Activated CD8-positive, alpha-beta memory T cell treated with anti-CD3 and anti-CD28 coated beads, Interleukin-2, amount 50 U/mL, for 48 hours (primary cell): Measurements from ENCODE around the gene STKLD1.

Experiments used
- DNase-seq: peaks from one replicate; pipeline ENCODE4 v3.0.0-alpha.2; 2020

The STKLD1 gene

DNA sequence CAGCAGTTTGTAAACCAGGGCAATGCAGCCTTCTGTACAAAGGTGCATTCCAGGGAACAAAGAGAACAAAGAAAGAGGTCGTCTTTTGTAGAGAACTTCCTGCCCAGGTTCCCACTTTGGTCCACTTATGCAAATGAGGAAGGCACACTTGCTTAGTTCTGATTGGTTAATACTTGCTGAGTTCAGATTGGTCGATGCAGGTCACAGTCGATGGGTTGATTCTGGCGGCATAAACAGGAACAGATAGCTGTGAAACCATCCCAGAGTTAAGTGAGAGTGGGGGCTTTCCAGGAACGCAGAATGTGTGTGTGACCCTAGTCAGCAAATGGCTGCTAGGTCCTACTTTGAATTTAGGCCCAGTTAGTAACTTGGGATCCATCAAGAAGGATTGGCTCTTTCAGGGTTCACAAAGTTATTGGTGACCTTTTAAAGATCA is 44.2 kb downstream of the STKLD1 start:
- no peak for DNase-seq

DNA sequence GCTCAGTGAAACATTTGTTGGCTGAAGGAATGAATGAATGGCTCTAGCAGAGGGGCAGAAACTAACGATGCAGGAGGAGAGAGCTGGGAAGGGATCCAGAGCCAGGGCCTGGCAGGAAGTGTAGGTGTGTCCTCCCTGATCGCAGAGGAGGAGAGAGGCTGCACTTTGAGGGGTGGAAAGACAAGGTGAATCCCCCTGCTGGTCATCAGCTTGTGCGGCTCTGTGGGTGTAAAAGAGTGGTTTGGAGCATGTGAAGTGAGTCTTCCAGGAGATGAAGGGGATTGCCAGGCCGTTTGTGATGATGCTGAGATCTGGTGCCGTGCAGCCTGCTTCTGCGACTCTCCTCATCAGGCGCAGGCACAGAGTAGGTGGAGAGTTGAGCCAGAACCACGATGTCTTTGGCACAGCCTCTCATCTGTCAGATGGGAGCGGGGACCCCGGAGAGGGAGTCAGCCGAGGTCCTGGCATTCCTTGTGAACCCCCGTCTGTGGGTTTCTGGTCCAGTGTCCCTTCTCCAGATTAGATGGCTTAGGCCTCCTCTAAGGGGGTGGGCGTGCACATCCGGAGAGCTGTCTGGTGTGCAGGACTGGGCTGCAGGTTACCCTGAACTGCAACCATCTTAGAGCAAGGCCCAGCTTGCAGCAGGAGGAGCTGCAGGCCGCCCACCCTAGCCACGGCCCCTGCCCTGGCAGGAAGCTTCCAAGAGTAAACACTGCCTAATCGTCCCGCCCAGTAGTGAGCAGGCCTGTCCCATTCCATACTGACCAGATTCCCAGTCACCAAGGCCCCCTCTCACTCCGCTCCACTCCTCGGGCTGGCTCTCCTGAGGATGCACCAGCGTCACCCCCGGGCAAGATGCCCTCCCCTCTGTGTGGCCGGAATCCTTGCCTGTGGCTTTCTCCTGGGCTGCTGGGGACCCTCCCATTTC is 45.7 kb downstream of the STKLD1 start, which contains the start of gene ADAMTS13:
TSS of gene ADAMTS13 (plus strand) at position 753 of the 928 bp plus-strand sequence. CDS start at position 830, 77 bp downstream.
- DNase-seq: peak; percentile 71

DNA sequence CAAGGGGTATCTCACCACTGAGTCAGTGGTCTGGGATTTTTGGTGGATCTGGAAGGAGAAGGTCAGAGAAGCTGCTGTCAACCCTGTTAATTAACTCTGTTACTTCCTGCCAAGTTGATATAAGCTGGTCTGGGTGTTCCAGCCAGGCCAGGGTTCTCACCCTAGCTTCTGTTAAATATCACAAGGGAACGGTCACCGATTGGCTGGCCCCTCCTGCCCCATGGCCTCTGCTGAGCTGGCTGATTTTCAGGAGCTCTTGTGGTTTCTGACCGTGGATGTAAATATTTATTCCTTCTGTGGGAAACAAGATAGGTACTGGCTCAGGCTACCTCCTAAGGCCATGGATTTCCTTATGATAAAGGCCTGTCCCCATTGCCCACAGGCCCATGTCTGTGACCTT is 47.0 kb downstream of the STKLD1 start:
- DNase-seq: no peak

DNA sequence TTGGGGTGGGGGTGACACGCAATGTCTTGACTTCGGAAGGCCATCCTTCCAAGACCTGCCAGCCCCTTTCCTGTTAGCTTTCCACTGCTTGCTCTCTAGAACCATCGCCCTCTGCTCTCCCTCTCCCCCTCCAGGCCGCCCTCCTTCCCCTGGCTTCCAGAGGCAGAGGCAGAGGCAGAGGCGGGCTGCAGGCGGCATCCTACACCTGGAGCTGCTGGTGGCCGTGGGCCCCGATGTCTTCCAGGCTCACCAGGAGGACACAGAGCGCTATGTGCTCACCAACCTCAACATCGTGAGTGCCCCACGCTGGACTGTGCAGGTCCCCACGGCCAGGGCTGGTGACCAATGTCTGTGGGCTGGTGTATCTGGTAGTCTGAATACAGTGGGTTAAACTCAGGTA is 48.0 kb downstream of the STKLD1 start:
- DNase-seq: no peak

DNA sequence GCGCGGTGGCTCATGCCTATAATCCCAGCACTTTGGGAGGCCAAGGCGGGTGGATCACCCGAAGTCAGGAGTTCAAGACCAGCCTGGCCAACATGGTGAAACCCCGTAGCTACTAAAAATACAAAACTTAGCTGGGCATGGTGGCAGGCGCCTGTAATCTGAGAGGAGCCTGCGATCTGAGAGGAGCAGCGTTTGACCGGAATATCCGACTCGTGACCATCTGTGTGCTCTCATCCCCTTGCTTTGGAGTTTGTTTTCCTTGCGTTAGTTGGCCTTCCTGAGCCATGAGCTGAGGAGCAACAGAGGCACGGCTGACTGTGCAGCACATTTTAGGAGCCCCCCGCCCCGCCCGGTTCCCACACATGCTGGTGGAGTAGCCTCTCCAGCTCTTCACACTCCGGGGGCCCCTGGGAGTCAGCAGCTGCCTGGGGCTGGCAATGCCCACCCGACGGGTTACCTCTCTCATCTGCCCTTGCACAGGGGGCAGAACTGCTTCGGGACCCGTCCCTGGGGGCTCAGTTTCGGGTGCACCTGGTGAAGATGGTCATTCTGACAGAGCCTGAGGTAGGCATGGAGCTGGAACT is 49.0 kb downstream of the STKLD1 start:
- no peak for DNase-seq

DNA sequence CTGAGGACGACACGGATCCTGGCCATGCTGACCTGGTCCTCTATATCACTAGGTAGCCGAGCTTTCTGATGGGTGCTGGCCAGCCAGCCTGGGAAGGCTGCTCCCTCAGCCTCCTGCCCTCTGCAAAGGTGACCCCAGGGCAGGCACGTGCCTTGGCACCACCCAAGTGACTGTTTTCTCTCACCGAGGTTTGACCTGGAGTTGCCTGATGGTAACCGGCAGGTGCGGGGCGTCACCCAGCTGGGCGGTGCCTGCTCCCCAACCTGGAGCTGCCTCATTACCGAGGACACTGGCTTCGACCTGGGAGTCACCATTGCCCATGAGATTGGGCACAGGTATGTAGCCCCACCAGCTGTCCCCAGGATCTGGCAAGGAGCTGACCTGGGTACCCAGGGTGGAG is 49.8 kb downstream of the STKLD1 start:
- no peak for DNase-seq

DNA sequence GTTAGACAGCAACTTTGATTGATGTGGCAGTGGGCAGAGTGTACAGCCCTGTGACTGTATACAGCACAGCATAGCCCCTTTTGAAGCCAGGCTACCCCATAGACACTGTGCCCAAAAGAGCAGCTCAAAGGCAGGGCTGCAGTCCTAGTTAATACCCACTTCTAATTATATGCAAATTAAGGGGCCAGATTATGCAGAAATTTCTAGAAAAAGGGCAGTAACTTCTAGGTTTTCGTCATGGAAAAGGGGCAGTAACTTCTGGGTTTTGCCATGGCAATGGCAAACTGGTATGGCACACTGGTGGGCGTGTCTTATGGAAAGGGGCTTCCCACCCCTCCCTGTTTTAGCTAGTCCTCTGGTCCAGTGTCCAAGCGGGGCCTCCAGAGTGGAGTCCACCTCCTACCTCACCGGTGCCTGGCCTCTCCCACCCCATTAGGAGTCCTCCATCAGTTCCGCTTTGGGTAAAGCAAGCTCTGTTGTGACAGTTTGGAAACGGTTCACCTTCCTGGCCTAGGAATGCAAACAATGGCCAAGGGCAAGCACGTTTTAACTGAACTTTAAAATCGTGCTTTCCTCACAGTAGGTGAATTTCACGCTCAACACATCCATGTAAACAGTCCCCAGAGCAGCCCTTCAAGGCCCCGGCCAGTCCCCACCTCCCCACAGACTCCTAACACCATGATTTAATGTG is 51.6 kb downstream of the STKLD1 start:
- no peak for DNase-seq

DNA sequence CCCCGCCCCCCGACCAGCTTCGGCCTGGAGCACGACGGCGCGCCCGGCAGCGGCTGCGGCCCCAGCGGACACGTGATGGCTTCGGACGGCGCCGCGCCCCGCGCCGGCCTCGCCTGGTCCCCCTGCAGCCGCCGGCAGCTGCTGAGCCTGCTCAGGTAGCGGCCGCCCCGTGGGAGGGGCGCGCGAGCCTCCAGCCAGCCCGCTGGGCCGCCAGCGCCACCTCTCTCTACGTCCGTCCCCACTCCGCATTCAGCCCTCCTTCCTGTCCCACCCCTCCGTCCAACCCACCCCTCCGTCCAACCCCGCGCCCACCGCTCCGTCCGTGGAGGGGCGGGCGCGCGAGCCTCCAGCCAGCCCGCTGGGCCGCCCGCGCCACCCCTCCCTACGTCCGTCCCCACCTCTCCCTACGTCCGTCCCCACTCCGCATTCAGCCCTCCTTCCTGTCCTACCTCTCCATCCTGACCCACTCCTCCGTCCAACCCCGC is 52.5 kb downstream of the STKLD1 start:
- DNase-seq: no peak

DNA sequence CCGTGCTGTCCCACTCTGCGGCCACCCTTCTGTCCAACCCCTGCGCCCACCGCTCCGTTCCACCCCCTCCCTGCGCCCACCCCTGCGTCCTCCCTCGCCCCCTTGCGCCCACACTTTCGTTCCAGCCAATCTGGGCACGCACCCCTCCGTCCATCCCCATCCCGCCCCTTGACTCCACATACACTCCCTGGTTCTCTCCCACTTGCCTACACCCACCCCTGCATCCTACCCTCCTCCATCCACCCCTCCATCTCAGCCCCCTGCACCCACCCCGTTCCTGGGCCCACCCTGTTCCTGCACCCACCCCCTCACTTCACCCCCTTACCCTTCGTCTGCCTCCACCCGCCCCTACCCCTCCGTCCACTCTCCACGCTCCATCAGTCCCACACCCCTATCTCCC is 53.0 kb downstream of the STKLD1 start:
- no peak for DNase-seq

DNA sequence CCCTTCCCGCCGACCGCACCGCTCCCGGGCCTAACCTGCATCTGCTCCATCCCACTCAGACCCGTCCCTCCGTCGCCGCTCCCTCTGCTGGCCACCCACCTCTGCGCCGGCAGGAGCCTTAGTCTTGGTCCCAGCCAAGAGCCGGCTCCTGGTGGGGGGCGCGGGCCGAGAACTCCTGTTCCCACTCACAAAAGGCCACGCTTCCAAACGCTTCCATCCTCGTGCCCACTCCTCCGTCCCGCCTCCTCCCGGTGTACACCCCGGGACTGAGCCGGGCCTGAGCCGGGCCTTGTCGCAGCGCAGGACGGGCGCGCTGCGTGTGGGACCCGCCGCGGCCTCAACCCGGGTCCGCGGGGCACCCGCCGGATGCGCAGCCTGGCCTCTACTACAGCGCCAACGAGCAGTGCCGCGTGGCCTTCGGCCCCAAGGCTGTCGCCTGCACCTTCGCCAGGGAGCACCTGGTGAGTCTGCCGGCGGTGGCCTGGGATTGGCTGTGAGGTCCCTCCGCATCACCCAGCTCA is 53.5 kb downstream of the STKLD1 start:
- DNase-seq: peak; percentile 63

DNA sequence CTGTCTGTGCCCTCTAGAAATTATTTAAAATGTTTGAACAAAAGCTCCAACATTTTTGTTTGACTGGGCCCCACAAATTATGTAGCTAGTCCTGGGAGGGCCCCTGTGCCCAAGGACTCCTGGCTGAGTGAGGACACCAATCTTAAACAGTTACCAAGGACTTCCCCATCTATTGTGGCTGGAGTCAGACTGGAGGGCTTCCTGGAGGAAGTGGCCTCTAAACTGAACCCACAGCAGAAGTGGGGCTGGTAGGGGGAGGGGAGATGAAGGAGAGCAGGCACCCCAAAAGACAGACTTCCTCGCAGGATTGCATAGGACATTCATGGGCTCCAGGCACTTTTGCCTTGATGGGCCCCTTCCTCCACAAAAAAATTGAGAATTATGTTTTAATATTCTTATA is 54.1 kb downstream of the STKLD1 start:
- DNase-seq: no peak

DNA sequence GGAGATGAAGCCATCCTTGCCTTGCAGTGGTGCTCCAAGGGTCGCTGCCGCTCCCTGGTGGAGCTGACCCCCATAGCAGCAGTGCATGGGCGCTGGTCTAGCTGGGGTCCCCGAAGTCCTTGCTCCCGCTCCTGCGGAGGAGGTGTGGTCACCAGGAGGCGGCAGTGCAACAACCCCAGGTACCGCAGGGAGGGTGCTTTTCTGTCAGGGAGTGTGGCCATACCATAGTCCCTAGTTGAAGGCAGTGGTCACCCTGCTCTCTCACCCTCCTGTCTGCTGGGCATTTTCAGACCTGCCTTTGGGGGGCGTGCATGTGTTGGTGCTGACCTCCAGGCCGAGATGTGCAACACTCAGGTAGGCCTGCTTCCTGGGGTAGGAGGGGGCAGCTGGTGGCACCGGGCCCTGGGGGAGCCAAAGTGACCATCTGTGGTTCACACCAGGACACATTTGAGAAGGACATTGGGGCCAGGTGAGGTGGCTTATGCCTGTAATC is 57.2 kb downstream of the STKLD1 start:
- no peak for DNase-seq

DNA sequence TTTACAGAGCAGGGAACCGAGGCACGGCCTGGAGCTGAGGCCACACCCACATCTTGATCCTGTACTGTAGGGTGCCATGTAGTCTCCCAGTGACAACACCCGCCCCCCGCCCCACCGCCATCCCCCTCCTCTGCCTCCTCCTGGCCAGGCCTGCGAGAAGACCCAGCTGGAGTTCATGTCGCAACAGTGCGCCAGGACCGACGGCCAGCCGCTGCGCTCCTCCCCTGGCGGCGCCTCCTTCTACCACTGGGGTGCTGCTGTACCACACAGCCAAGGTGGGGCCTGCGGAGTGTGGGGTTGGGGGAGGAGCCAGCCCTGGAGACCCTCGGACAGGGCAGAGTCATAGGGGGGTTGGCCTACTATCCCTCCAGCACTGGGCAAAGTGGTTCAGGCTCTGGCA is 60.5 kb downstream of the STKLD1 start:
- no peak for DNase-seq

DNA sequence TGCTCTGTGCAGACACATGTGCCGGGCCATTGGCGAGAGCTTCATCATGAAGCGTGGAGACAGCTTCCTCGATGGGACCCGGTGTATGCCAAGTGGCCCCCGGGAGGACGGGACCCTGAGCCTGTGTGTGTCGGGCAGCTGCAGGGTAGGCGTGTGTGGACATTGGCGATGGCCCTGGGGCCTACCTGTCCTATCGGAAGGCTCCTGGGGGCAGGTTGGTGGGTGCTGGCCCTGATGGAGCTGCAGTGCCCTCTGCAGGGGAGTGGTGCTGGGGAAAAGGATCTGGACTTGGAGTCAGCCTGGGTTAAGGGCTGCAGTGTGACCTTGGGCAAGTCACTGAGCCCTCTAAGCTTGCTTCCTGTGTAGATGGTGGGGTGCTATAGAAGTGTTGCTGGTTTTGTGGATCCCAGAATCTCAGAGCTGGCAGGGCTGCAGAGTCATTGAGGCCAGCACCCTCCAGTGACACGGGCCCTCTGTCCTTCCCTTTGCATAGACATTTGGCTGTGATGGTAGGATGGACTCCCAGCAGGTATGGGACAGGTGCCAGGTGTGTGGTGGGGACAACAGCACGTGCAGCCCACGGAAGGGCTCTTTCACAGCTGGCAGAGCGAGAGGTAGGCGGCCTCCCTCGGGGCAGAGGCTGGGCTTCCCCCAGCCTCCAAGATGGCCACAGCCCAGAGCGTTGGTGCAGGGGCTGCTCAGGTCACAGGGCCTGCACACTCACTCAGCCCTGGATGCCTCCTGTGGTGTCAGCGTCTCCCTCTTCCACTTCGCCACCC is 61.8 kb downstream of the STKLD1 start:
- DNase-seq: no peak

DNA sequence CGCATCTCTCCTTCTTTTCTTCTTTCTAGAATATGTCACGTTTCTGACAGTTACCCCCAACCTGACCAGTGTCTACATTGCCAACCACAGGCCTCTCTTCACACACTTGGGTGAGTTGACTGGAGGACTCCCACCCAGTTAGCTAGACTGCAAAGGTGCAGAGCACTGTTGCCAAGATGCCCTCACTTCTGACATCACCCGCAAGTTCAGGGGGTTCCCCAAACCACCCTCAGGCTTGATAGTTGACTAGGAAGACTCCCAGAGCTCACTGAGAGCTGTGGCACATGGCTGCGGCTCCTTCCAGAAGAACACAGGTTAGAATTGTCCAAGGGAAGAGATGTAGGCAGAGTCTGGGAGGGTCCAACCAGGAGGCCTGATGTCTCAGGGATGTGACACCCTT is 63.2 kb downstream of the STKLD1 start:
- no peak for DNase-seq

DNA sequence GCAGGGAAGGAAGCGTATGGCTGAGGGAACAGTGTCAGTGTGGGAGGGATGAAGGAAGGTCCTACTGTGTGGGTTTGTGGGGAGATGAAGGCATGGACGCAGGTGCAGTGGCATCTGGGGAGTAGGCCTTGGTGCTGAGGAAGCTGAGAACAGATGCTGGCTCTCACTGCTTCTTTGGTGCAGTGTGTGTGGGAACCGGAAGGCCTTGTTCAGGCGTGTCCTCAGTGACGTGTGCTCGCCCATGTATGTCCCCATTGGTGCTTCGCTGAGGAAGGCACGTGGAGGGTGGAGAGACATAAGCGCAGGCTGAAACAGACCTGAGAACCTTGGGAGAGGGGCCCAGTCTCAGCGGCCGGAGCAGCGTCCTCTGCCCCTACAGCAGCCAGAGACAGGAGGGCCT is 64.7 kb downstream of the STKLD1 start:
- DNase-seq: no peak

DNA sequence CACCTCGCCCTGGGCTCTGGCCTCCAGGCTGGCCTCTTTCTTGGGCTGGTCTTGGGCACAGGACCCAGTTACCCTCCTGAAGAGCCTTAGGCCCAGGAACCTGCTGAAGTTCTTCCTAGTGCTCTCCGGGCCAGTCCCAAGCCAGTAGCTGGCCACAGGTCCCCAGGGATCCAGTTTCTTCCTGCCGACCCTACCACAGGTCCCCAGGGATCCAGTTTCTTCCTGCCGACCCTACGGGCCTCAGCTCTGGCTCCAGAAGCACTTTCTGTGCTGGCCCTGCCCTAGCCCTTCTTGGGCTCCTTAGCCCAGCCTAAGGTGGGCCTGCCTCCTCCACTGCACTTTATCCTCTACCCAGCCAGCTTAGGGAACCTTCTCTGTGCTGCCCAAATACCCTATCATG is 65.4 kb downstream of the STKLD1 start:
- DNase-seq: no peak

DNA sequence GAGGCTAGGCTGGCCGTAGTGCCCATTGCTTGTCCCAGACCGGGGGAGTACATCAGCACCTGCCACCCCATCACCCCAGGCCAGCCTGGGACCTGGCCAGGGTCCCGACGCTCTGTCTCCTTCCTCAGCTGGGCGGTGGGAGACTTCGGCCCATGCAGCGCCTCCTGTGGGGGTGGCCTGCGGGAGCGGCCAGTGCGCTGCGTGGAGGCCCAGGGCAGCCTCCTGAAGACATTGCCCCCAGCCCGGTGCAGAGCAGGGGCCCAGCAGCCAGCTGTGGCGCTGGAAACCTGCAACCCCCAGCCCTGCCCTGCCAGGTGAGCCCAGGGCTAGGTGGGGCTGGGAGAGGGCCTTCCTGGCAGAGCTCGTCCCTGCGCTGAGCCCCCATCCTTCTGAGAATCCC is 67.1 kb downstream of the STKLD1 start:
- no peak for DNase-seq

DNA sequence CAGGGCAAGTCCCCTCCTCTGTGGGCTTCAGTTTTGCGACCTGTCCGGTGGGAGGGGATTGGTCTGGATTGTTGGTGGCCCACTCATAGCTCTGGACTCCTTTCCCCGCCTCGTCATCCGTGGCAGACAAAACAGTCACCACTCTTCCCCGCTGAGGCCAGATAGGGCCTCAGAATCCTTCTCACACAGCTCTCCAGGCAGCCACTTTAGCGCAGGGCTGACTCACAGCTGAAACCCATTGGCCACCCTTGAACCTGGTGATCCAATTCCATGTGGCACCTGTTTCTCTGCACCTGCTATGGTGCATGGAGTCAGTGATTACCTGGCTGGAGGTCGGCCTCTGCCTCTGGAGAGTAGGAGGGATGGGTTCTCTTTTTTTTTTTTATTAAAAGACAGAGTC is 67.8 kb downstream of the STKLD1 start:
- DNase-seq: no peak

DNA sequence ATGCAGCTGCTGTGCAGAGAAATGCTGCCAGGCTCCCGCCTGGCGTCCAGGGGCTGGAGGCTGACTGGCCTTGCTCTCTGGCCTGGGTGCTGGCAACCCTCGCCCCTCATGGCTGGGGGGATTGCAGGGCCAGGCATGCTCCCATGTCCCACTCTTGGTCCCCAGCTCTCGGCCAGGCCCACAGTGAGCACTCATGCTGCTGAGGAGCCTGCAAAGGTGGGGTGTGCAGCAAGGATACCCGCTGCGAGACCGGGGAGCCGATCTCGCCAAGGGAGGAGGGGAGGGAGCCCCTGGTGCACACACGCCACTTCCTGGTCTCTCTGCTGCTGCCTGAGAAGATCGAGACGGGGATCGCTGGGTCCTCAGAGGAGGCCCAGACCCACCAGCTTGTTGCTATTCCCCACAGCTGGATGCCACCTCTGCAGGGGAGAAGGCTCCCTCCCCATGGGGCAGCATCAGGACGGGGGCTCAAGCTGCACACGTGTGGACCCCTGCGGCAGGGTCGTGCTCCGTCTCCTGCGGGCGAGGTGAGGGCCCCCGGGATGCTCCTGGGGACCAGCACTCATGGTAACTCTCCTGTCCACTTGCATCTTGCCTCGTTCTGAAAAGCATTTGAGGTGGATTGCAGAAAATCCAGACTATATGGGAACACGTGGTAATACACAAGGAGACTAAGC is 69.3 kb downstream of the STKLD1 start:
- DNase-seq: no peak

DNA sequence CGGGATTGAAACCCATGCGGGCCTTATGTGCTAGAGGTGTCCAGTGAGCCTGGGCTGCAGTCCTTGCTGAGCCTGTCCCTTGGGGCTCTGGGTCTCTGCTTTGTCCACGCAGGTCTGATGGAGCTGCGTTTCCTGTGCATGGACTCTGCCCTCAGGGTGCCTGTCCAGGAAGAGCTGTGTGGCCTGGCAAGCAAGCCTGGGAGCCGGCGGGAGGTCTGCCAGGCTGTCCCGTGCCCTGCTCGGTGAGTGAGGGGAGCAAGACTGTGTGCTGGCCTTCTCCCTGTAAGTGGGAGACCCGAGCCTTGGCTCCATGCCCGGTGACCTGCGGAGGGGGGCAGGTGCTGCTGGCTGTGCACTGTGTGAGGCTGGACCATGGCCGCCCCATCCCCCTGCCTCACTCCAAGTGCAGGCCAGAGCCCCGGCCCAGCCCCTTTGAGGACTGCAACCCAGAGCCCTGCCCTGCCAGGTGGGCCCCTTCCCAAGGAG is 72.4 kb downstream of the STKLD1 start:
- DNase-seq: no peak

DNA sequence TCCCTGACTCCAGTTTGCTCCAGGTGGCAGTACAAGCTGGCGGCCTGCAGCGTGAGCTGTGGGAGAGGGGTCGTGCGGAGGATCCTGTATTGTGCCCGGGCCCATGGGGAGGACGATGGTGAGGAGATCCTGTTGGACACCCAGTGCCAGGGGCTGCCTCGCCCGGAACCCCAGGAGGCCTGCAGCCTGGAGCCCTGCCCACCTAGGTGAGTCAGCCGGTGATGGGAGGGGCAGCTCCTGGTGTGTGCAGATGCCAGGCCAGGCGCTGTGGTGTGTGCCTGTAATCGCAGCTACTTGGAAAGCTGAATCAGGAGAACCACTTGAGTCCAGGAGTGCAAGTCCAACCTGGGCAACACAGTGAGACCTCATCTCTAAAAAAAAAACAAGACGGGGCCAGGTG is 73.6 kb downstream of the STKLD1 start:
- DNase-seq: no peak
